Keratinocyte (primary cell): Measurements from ENCODE around the gene CORO1C. TPM values are rescaled to one million over a fixed set of nuclear protein-coding genes. Genes with fewer than 3 reads are reported as not detected.

ENCODE experiments used
- DNase-seq: peaks from one replicate; pipeline ENCODE4 v3.0.0-alpha.2; 2011; ENCODE audit warnings: low read depth, missing footprints, low spot score
- FAIRE-seq: peaks from 2 replicates; lab custom pipeline; 2011; peaks lifted over from hg19 to GRCh38; lab: Jason Lieb, UNC
- H2AFZ ChIP-seq: 2 replicates; pipeline ENCODE4 v1.6.0; 2012; ENCODE audit warnings: low read length, control low read depth, inconsistent platforms; ENCODE audit not compliant: control insufficient read depth
- H3K27ac ChIP-seq: 2 replicates; pipeline ENCODE4 v1.5.1; 2011; ENCODE audit warnings: low read length; ENCODE audit not compliant: control insufficient read depth, insufficient read depth
- H3K27me3 ChIP-seq: 3 replicates; pipeline ENCODE4 v1.6.0; 2011; ENCODE audit warnings: low read length; ENCODE audit not compliant: control insufficient read depth, insufficient read depth; ENCODE audit errors: extremely low read depth
- H3K36me3 ChIP-seq, 2 experiments: 2 replicates in 1 of 2; 3 replicates in 1 of 2; pipeline ENCODE4 v1.5.1; 2011; ENCODE audit warnings: low read length in 2 of 2, mild to moderate bottlenecking in 1 of 2; ENCODE audit not compliant: control insufficient read depth in 2 of 2, insufficient read depth in 2 of 2; ENCODE audit errors: extremely low read depth in 1 of 2
- H3K4me1 ChIP-seq: 3 replicates; pipeline ENCODE4 v1.5.1; 2011; ENCODE audit warnings: low read length; ENCODE audit not compliant: control insufficient read depth, insufficient read depth; ENCODE audit errors: extremely low read depth
- H3K4me2 ChIP-seq: 3 replicates; pipeline ENCODE4 v1.6.0; 2011; ENCODE audit warnings: low read depth, low read length; ENCODE audit not compliant: control insufficient read depth, insufficient read depth; ENCODE audit errors: extremely low read depth
- H3K4me3 ChIP-seq, 3 experiments: fragments of 200-600 bp in 1 of 3; sonication (generic) in 1 of 3; 2 replicates in 2 of 3; 3 replicates in 1 of 3; pipeline ENCODE4 v1.5.1; 2011 to 2016; ENCODE audit warnings: low read length in 3 of 3, mild to moderate bottlenecking in 3 of 3, control low read depth in 2 of 3, inconsistent platforms in 1 of 3, low read depth in 1 of 3, mixed read lengths in 1 of 3, mixed run types in 1 of 3, moderate library complexity in 1 of 3; ENCODE audit not compliant: control insufficient read depth in 2 of 3, insufficient read depth in 2 of 3; ENCODE audit errors: extremely low read depth in 1 of 3
- H3K79me2 ChIP-seq: 2 replicates; pipeline ENCODE4 v1.6.0; 2012; ENCODE audit warnings: low read length; ENCODE audit not compliant: control insufficient read depth, insufficient read depth
- H3K9ac ChIP-seq: 3 replicates; pipeline ENCODE4 v1.6.0; 2011; ENCODE audit warnings: low read length; ENCODE audit not compliant: control insufficient read depth, insufficient read depth; ENCODE audit errors: extremely low read depth
- H3K9me1 ChIP-seq: 3 replicates; pipeline ENCODE4 v1.6.0; 2011; ENCODE audit warnings: low read length; ENCODE audit not compliant: control insufficient read depth, insufficient read depth; ENCODE audit errors: extremely low read depth
- H3K9me3 ChIP-seq: 2 replicates; pipeline ENCODE4 v1.5.1; 2012; ENCODE audit warnings: low read depth, low read length; ENCODE audit not compliant: control insufficient read depth
- H4K20me1 ChIP-seq: 3 replicates; pipeline ENCODE4 v1.6.0; 2011; ENCODE audit warnings: low read length; ENCODE audit not compliant: control insufficient read depth, insufficient read depth; ENCODE audit errors: extremely low read depth
- CTCF ChIP-seq, 3 experiments: IDR thresholded peaks in 1 of 3; conservative IDR thresholded peaks in 1 of 3; optimal IDR thresholded peaks in 1 of 3; 2 replicates in 2 of 3; 3 replicates in 1 of 3; pipeline versions ENCODE3 to v1.5.1; 2011; ENCODE audit warnings: low read length in 3 of 3, mild to moderate bottlenecking in 3 of 3, moderate library complexity in 2 of 3, control low read depth in 1 of 3, inconsistent platforms in 1 of 3; ENCODE audit not compliant: insufficient read depth in 2 of 3; ENCODE audit errors: extremely low read depth in 1 of 3
- EZH2 ChIP-seq: IDR thresholded peaks from one replicate; pipeline ENCODE4 v1.6.1; 2012; ENCODE audit warnings: inconsistent platforms, mild to moderate bottlenecking, low read length, moderate library complexity
- dilution Hi-C: fragments of 300-500 bp; cut with MboI; formaldehyde crosslinking; loops from one replicate; pipeline ENCODE4 v1.7.0; 2020; ENCODE audit warnings: low sequenced_read_pairs; ENCODE audit not compliant: extremely low pct_ligation_motif_present
- polyA plus RNA-seq, 5 experiments: library from polyadenylated mRNA; depleted of rRNA in 3 of 5; stranded (reverse) in 3 of 5; stranded (forward) in 1 of 5; unstranded in 1 of 5; fragments of >200 nt; gene quantifications; 1 replicate in 1 of 5; 2 replicates in 3 of 5; 3 replicates in 1 of 5; pipeline versions ENCODE4 v1.2.1 to v1.2.3, GENCODE V29; 2011 to 2012; ENCODE audit warnings: missing spikeins in 2 of 5, low read depth in 1 of 5, low replicate concordance in 1 of 5

Gene CORO1C
- polyA plus RNA-seq, 1 donor (not counting 4 experiments of a cell fraction or from before 2014, with no cell fraction given) = 283 TPM

- no peaks in the 10 kb centered on the region for H4K20me1 ChIP-seq
- no peak for FAIRE-seq
- no peaks in the 10 kb centered on the region for H3K27me3 ChIP-seq
- peaks cover 6% of the 10 kb centered on the region for H3K4me1 ChIP-seq
- no peaks in the 10 kb centered on the region for H3K36me3 ChIP-seq
- H3K79me2 ChIP-seq = no peaks in the 10 kb centered on the region
- no peak for DNase-seq
- H3K4me3 ChIP-seq = no peak overlapping the region
- no peaks in the 10 kb centered on the region for H3K9me1 ChIP-seq
- peak overlapping the region; percentile 15 for H2AFZ ChIP-seq
- H3K27ac ChIP-seq = no peak overlapping the region
- dilution Hi-C loops = no loop called here
- H3K4me2 ChIP-seq = no peak overlapping the region
- no peak for TF ChIP-seq EZH2
- no peak for TF ChIP-seq CTCF (optimal IDR thresholded peaks at IDR 0.05 in 1 of 3, IDR thresholded peaks at IDR 0.05 in 1 of 3, conservative IDR thresholded peaks at IDR 0.05 in 1 of 3; ENCODE audit: extremely low read depth in 1 of 3, insufficient read depth in 2 of 3, low read length in 3 of 3)
- H3K9ac ChIP-seq = no peak overlapping the region
- no peaks in the 10 kb centered on the region for H3K9me3 ChIP-seq
These were observed 28.6 kb upstream of the CORO1C start for GRCh38 chr12:108759924-108760323.

- Histone ChIP-seq H3K9me3 (no peaks in the 10 kb centered on the region), H3K36me3 (no peaks in the 10 kb centered on the region), H3K27ac (no peak overlapping the region), H3K79me2 (no peaks in the 10 kb centered on the region), H3K9ac (no peak overlapping the region), H3K9me1 (no peaks in the 10 kb centered on the region), H3K4me2 (peak overlapping the region; percentile 46), H2AFZ (peak overlapping the region; percentile 52), H4K20me1 (no peaks in the 10 kb centered on the region), H3K27me3 (no peaks in the 10 kb centered on the region), H3K4me1 (peaks cover 6% of the 10 kb centered on the region), H3K4me3 (no peak overlapping the region)
- DNase-seq (no peak), FAIRE-seq (peak; percentile 34)
- no peak for TF ChIP-seq CTCF (optimal IDR thresholded peaks at IDR 0.05 in 1 of 3, IDR thresholded peaks at IDR 0.05 in 1 of 3, conservative IDR thresholded peaks at IDR 0.05 in 1 of 3; ENCODE audit: extremely low read depth in 1 of 3, insufficient read depth in 2 of 3, low read length in 3 of 3)
- dilution Hi-C loops = no loop called here
These were observed 26.5 kb upstream of the CORO1C start for GRCh38 chr12:108757856-108758255.
